HG02938 (cell line): Measurements from ENCODE around the gene MAP1LC3B.

Experiments
- ATAC-seq: cut with Tn5 transposase; IDR thresholded peaks from one replicate; pipeline ENCODE4 v1.9.1; 2021; ENCODE audit warnings: mild to moderate bottlenecking, moderate library complexity; ENCODE audit not compliant: unreplicated experiment

The MAP1LC3B gene

DNA sequence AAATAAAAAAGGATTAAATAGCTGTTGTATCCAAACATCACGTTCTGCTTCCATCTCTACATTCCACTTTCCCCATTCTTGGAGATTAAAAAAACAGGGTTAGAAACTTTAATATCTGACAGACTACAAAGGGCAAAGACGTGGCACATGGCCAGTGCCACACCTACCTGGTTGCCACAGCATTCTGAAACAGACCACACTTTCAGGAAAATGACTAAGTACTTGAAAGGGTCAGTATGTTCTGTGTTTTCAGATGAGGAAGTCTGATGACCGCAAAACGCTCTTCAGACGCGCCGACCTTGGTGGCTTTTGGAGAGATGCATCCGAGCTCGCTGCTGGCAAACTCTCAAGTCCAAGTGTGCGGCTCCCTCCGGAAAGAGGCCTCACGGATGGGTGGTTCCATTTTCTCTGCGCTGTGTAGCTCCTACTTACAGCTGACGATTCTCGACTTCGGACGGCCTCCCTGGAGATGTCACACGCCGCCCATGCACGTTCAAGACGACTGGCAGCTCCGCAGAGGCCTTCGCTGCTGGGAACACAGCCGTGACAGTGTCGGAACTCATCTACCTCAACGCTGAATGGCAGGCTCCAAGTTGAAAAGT is 15.5 kb downstream of the MAP1LC3B start:
- no peak for ATAC-seq

DNA sequence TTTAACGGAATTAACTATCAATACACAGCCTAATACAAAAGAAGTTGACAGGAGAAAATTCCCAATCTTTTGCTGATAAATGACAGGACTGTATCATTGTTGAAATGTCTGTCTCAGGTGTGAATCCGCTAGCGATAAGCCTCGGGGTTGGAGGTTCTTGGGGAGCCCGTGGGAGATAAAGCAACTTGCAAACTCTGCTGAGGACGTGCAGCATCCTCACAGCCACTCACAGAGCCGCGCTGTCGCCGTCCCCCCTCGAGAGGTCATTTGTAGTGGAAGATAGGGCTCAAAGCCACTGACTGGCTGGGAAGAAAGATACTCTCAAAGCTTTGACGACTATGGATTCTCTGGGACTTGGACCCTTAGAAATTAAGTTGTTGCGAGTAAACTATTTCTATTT is 17.0 kb downstream of the MAP1LC3B start:
- ATAC-seq, result no peak

DNA sequence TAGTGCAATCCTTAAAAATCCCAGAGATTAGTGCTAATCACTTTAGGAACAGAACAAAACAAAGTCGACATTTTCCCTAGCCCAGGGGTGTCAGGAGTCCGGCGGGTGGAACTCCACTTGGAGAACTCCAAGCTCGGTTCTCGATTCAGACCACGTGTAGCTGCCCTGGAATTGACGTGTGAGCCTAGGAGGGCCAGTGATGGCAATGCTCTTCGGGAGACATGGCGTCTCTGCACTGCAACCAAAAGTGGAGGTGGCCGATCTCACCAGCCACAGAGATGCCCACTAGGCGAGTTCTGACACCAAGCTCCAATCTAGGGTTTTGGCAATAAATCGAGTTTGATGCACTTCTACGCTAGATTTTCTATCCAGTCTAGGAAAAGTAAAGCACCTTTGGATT is 17.6 kb downstream of the MAP1LC3B start:
- no peak for ATAC-seq

DNA sequence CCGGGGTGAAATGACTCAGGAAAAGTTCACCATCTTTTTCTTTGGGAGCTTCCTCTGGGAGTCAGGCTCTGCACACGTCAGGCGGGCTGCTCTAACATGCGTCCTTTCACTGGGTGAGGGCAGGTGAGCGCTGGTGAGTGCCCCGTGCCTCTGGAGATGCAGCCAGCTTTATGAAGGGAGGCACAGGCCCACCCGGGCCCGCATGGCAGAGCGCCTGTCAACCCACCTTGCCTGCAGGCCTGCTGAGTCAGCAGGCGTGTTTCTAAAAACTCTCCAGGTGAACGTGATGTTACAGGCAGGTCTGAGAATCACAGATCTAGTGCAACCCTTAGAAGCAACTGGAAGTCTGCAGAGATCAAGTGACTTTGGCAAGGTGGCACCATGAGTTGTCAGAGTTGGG is 18.4 kb downstream of the MAP1LC3B start:
- no peak for ATAC-seq

- ATAC-seq, result no peak
These were observed 18.8 kb downstream of the MAP1LC3B start for GRCh38 chr16:87410968-87411367.

DNA sequence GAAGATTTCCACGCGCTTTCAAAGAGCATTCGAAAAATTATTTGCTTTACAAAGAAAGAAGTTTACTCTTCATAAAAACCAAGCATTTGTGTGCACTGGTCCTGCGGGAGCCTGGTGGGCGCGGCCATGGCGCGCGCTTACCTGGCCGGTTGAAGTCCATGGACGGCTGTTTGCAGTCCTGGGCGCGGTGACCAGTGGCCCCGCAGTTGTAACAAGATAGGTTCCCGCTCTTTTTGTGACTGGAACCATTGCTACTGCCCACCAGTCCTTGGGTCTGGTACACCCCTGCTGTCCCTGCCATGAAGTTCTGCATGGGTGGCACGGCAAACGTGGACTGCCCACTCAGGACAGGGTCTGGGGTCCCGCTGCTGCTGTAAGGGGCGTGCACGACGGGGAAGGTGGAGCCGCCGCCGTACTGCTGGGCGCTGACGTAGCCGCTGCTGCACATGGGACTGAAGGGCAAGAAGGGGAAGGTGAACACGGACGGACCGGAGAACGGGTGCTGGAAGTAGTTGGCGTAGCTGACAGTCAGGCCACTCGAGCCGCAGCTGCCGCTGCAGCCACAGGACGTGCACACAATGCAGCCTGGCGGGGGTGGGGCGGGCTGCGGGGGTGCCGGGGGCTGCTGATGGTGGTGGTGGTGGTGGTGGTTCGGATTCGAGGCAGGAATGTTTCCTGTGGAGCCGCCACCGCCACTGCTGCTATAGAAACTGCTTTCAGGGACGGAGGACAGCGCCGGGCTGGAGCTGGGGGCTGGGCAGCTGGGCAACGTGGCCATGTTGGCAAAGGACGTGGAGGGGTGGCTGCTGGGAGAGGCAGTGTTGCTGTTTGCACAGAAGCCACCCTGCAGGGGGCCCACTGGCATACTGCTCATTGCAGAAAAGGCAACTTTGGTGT is 19.5 kb downstream of the MAP1LC3B start:
- no peak for ATAC-seq

GRCh38 chr16:87412371-87412995 is 20.3 kb downstream of the MAP1LC3B start:
- no peak for ATAC-seq

GRCh38 chr16:87412996-87413421 is 20.9 kb downstream of the MAP1LC3B start:
- ATAC-seq, result no peak

- no peak for ATAC-seq
These were observed 22.1 kb downstream of the MAP1LC3B start for GRCh38 chr16:87414251-87414680.

DNA sequence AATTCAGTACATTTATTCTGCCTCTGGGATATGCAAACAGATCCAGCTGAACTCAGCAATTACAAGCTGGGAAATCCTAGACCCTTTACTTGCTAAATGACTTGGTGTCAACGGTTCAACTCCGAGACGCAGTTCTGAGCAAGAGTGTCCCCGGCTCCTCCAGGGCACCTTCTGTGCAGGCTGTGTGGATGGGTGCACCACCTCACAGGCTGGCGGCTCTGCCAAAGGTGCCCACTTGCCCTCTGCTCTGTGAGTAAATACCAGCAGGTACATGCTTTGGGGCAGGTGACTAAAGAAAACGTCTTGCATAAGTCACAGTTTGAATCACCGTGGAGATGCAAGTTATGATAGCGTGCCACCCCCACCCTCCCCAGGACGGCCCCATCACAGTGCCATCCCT is 23.3 kb downstream of the MAP1LC3B start:
- ATAC-seq, result no peak

DNA sequence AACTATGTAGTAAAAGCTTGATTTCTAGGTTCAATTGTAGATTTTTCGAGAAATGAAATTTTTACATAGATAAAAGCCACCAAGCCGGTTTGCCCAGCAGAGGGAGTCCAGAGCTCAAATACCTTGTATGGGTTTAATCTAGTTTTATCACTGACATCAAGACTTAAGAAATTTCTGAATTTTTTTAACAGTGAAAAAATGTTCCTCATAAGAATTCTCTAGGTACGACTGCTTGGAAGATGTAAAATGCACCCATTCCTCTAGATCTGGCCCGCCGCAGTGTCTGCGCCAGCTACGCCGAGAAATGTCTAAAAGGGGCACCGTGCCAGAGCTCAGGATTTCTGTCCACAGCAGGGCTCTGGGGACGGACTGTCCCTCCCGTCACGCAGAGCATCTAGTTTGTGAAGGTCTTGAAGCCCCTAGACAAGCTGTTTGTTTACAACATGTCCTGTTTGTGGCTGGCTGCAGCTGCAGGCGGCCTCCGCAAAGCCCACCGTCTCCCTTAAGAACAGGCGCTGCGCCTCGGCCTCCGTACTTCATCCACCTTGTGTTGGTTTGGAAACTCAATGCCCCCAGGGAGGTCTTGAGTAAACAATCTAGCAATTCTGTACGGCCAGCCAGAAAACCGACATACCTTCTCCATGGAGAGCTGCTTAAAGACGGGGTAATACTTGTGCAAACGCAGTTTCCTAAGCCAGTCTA is 24.8 kb downstream of the MAP1LC3B start:
- ATAC-seq, result no peak

DNA sequence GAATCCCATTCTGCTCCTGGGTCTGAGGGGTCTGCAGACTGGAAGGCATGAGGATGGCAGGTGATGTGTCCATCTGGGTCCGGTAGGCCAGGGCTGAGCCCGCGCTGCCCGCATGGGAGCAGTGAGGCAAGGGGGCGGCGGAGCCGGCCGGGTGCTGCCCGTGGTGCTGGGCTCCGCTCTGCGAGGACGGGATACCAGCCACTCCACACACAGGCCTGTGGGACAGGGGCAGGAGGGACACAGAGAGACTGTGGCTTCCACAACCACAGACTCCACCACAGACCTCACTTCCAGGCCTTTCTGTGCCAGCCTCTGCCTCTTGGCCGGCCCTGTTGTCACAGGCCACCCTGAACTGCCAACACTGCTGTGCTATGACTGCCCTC is 25.4 kb downstream of the MAP1LC3B start:
- no peak for ATAC-seq

- ATAC-seq, result no peak
These were observed 26.1 kb downstream of the MAP1LC3B start for GRCh38 chr16:87418216-87418615.

- no peak for ATAC-seq
These were observed 26.5 kb downstream of the MAP1LC3B start for GRCh38 chr16:87418644-87419043.

DNA sequence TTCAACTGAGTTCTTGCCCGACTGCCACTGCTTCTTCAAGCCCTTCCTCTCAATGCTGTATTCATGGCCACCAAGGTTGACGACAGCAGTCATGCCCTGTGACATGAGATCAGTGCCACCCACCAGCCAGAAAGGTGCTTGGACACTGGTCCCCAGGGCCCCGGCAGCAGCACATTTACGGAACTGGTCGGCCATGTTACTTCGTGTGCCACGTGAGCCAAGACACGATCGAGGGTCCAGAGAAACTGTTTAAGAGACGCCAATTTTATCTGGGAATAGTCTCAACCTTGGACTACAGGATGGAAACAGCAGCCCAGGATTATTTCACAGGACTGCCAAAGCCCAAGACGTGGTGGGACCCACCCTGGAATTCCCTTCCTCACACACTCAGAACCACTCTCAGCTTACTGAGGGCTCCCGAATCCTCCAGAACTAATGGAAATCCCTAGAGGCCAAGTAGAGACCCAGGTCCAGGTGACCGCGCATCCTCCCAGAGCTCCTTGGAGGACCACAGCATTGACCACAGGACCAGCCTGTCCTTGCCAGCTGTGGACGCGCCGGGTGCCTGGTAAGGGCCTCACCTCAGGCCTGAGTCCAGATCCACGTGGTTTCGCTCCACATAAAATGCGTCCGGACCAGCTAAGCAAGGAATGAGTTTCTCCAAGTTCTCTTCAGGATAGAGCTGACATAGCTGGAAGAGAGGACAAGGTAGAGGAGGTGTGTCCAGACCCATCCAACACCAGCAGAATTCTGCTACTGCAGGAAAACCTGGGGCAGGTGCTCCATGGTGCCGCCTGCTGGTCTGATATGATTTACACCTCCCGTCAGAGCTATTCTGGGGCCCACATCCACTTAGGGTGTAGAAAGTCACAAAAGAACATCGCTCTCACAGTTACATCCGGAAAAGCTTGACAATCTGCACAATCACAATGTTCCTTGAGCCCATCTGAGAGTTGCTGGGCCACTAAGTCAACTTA is 28.2 kb downstream of the MAP1LC3B start:
- ATAC-seq, result no peak

DNA sequence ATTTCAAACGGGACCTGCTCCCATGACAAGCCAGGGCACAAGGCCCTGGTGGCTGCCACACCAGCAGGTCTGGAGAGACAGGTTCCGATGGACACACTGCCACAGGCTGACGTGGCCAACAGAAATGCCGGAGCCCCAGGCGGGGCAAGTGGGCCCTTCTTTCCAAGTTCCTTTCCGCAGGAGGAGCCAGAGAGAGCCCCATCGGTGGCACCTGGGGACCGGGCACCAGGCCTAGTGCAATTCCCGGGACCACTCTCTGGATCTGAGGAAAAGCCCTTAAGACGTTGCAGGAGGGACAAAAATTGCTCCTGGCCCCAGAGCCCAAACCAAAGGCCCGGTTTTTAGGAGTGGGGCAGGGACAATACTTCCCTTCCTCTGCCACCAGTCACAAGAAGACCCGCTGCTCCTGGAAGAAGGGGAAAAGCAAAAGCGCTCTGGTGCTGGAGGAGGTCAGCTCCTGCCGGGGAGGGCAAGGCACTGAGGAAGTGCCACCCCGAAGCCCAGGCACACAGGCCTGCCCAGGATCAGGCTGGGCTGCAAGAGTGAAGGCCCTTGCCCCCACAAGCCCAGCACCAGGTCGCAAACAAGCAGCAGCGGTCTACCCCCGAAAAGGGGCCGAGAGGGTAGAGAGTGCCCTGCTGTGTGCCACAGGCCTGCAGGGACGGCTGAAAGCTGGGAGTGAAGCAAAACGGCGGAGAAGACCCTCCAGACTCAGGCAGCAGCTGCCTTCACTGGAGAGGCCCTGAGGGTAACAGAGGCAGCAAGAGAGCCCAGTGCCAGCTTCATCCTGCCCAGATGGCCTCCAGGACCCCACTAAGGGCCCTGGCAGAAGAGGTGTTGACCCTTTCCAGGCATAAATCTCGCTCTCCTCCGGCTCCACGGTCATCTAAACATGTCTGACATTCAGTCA is 29.1 kb downstream of the MAP1LC3B start:
- ATAC-seq, result no peak

DNA sequence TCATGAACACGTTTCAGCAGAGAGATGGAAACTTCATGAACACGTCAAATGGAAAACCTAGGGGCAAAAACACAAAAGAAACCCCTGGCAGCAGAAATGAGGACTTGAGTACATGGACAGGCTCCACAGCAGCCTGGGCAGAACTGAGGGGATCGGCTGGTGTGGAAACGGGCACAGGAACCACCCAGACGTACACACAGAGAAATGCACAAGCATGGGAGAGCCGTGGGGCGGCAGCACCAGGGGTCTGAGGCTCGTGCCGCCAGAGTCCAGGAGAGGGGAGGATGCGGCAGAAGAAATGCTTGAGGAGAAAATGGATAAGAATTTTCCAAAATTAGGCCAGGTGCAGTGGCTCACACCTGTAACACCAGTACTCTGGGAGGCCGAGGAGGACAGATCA is 30.0 kb downstream of the MAP1LC3B start:
- no peak for ATAC-seq

GRCh38 chr16:87423429-87423828 is 31.3 kb downstream of the MAP1LC3B start:
- ATAC-seq, result no peak

DNA sequence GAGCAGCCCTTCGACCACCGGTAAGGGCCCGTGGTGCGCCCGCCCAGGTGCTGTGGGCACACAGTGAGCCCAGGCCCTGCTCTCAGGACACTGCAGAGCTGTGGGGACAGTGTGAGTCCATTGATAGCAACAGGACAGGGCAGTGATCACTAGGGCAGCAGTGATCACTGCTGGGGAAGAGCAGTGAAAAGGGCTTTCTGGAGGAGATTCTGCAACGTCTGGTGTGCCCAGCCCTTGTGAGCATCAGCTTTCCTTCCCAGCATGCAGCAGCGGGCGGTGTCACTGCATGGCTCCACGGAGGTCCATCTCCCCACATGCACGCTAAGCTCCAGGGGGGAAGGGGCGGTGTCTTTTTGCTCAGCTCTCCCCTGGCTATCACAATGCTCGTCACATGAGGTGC is 32.1 kb downstream of the MAP1LC3B start:
- ATAC-seq, result no peak
